ENCODE results near the gene GNAT1. TPM values are rescaled to one million over a fixed set of nuclear protein-coding genes. Genes with fewer than 3 reads are reported as not detected.

The GNAT1 gene
- total RNA-seq (2022; extraction: Qiagen RNA extraction; ENCODE audit: low read depth) = 0.02 TPM in 1 of 5 replicates, not detected in the others

GRCh38 chr3:50190936-50191660 lies at the start of gene GNAT1:
Gene GNAT1 (plus strand): TSS chr3:50191610. CDS start chr3:50191726, 116 bp downstream.

GRCh38 chr3:50154840-50155490 lies 36.4 kb upstream of the GNAT1 start, which contains the start of gene SEMA3F:
Gene SEMA3F (plus strand): TSS chr3:50155324. CDS start chr3:50159623, 4,299 bp downstream.

DNA sequence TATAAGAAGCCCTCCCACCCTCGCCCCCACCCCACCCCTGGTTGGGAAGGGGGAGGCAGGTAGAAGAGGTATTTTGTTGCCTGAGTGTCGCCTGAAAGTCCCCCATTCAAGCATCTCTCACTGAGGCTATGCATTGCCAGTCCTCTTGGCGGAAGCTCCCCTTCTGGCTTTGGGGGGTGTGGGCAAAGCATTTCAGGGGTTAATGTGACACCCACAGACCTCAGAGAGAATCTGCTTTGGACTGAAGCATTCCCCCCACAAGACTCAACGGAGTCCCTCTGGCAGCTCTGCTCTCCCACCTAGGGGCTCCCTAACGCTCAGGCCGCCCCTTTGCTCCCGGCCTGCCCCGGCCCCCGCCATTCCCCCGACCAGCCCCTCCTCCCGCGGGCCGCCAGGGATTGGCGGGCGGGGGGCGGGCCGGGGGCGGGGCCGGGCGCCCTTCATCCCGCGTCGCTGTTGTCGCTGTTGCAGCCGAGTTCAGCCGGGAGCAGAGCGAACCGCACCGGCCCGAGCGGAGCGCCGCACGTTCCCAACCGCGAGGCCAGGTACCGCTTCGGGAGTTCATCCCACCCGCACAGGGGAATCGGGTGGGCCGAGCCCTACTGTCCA lies 13.5 kb downstream of the GNAT1 start, which contains the start of gene SLC38A3:
Gene SLC38A3, plus strand, starts transcription at position 468 of the 609 bp plus-strand sequence. CDS start 8,929 bp downstream, outside the sequence.

GRCh38 chr3:50235716-50236483 lies 44.5 kb downstream of the GNAT1 start, which contains the start of gene GNAI2:
Gene GNAI2 (plus strand): TSS chr3:50236204. CDS start chr3:50236336, 132 bp downstream.

Other genes starting within 250 kb of the GNAT1 start
- gene RBM5, start 102.7 kb upstream of the GNAT1 start, total RNA-seq (2022; extraction: Qiagen RNA extraction; ENCODE audit: low read depth) = 30.1 to 34.5 TPM (median 32.8 TPM) in 5 replicates
- gene SEMA3F, start 36.3 kb upstream of the GNAT1 start, total RNA-seq (2022; extraction: Qiagen RNA extraction; ENCODE audit: low read depth) = 7.1 to 10.5 TPM (median 10.0 TPM) in 5 replicates
- gene SLC38A3, start 13.7 kb downstream of the GNAT1 start, total RNA-seq (2022; extraction: Qiagen RNA extraction; ENCODE audit: low read depth) = 0.01 to 0.04 TPM in 2 of 5 replicates, not detected in the others
- 33.5 to 45.0 TPM (median 41.8 TPM) in 5 replicates for gene GNAI2, start 44.6 kb downstream of the GNAT1 start, total RNA-seq (2022; extraction: Qiagen RNA extraction; ENCODE audit: low read depth)
- 4.8 to 9.3 TPM (median 6.9 TPM) in 5 replicates for gene SEMA3B, start 77.5 kb downstream of the GNAT1 start, total RNA-seq (2022; extraction: Qiagen RNA extraction; ENCODE audit: low read depth)
- gene LSMEM2, start 87.5 kb downstream of the GNAT1 start, total RNA-seq (2022; extraction: Qiagen RNA extraction; ENCODE audit: low read depth) = 0.05 to 0.14 TPM (median 0.13 TPM) in 3 of 5 replicates, not detected in the others
- 73.1 to 96.7 TPM (median 94.7 TPM) in 5 replicates for gene IFRD2, start 100.8 kb downstream of the GNAT1 start, total RNA-seq (2022; extraction: Qiagen RNA extraction; ENCODE audit: low read depth)
- gene HYAL3, start 107.8 kb downstream of the GNAT1 start, total RNA-seq (2022; extraction: Qiagen RNA extraction; ENCODE audit: low read depth) = 7.8 to 10.6 TPM (median 9.1 TPM) in 5 replicates
- 5.1 to 7.7 TPM (median 6.0 TPM) in 5 replicates for gene NAA80, start 107.8 kb downstream of the GNAT1 start, total RNA-seq (2022; extraction: Qiagen RNA extraction; ENCODE audit: low read depth)
- gene HYAL1, start 112.0 kb downstream of the GNAT1 start, total RNA-seq (2022; extraction: Qiagen RNA extraction; ENCODE audit: low read depth) = 0.31 to 0.48 TPM (median 0.38 TPM) in 5 replicates
- gene HYAL2, start 131.1 kb downstream of the GNAT1 start, total RNA-seq (2022; extraction: Qiagen RNA extraction; ENCODE audit: low read depth) = 18.8 to 27.5 TPM (median 23.2 TPM) in 5 replicates
- gene TUSC2, start 136.6 kb downstream of the GNAT1 start, total RNA-seq (2022; extraction: Qiagen RNA extraction; ENCODE audit: low read depth) = 21.8 to 37.7 TPM (median 36.6 TPM) in 5 replicates
- 16.4 to 20.7 TPM (median 18.7 TPM) in 5 replicates for gene RASSF1, start 149.2 kb downstream of the GNAT1 start, total RNA-seq (2022; extraction: Qiagen RNA extraction; ENCODE audit: low read depth)
- gene ZMYND10, start 154.1 kb downstream of the GNAT1 start, total RNA-seq (2022; extraction: Qiagen RNA extraction; ENCODE audit: low read depth) = 0.36 to 1.3 TPM (median 0.91 TPM) in 5 replicates
- 13.4 to 15.1 TPM (median 13.8 TPM) in 5 replicates for gene NPRL2, start 159.2 kb downstream of the GNAT1 start, total RNA-seq (2022; extraction: Qiagen RNA extraction; ENCODE audit: low read depth)
- gene CYB561D2, start 159.3 kb downstream of the GNAT1 start, total RNA-seq (2022; extraction: Qiagen RNA extraction; ENCODE audit: low read depth) = 14.6 to 22.0 TPM (median 21.1 TPM) in 5 replicates
- gene TMEM115, start 167.9 kb downstream of the GNAT1 start, total RNA-seq (2022; extraction: Qiagen RNA extraction; ENCODE audit: low read depth) = 37.1 to 46.1 TPM (median 45.8 TPM) in 5 replicates

All from A549 treated with CpdA at 1 μM for 4 hours (cell line).